ENCODE data around the gene POLH. TPM values are rescaled to one million over a fixed set of nuclear protein-coding genes. Genes with fewer than 3 reads are reported as not detected.
A peak's percentile ranks its signal among the peaks of the same experiment; 100 is the strongest.
"Not testable (repeated sequence)": the region's sequence is repeated elsewhere in the genome, so short reads cannot be mapped to it uniquely, and the experiment has no call there.

Gene POLH
- total RNA-seq, 2 donors from 2014 or later, result 34.8 to 37.3 TPM

DNA sequence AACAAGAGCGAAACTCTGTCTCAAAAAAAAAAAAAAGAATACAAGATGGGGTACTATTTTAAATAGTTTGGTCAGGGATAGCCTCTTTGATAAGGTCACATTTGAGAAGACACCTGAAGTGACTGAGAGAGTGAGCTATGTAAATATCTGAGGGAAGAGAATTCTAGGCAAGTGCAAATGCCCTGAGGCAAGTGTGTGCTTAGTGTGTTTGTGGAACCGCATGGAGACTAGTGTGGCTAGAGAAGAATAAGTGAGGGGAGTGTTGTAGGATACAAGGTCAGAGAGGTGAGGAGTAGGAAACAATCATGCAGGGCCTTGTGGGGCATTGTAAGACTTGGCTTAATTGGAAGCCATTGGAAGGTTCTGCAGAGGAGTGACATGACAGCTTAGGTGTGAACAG lies 72.3 kb downstream of the POLH start:
- Mint-ChIP-seq H3K36me3 (ENCODE audit: insufficient read depth in 2 of 2) (no peaks in the 10 kb centered on the region), H3K9me3 (no peaks in the 10 kb centered on the region), H3K27me3 (ENCODE audit: low read depth) (no peaks in the 10 kb centered on the region), H3K27ac (no peak overlapping the region), H3K4me1 (ENCODE audit: low read depth) (peaks cover 12% of the 10 kb centered on the region), H3K4me3 (no peak overlapping the region)
- no peak for ATAC-seq (replicated peaks in 1 of 2)
- DNase-seq, result no peak

DNA sequence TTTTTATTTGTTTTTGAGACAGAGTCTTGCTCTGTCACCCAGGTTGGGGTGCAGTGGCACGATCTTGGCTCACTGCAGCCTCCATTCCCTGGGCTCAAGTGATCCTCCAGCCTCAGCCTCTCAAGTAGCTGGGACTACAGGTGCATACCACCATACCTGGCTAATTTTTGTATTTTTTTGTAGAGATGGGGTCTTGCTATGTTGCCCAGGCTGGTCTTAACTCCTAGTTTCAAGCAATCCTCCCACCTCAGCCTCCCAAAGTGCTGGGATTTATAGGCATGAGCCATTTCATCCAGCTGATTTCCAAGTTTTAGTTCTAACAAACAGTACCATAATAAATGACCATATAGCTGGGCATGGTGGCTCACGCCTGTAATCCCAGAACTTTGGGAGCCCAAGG lies 76.8 kb downstream of the POLH start:
- H3K4me3 Mint-ChIP-seq; H3K27ac Mint-ChIP-seq; DNase-seq; H3K9me3 Mint-ChIP-seq; H3K27me3 Mint-ChIP-seq (ENCODE audit: low read depth); H3K4me1 Mint-ChIP-seq (ENCODE audit: low read depth); H3K36me3 Mint-ChIP-seq (ENCODE audit: insufficient read depth in 2 of 2); ATAC-seq (replicated peaks in 1 of 2): not testable (repeated sequence)

DNA sequence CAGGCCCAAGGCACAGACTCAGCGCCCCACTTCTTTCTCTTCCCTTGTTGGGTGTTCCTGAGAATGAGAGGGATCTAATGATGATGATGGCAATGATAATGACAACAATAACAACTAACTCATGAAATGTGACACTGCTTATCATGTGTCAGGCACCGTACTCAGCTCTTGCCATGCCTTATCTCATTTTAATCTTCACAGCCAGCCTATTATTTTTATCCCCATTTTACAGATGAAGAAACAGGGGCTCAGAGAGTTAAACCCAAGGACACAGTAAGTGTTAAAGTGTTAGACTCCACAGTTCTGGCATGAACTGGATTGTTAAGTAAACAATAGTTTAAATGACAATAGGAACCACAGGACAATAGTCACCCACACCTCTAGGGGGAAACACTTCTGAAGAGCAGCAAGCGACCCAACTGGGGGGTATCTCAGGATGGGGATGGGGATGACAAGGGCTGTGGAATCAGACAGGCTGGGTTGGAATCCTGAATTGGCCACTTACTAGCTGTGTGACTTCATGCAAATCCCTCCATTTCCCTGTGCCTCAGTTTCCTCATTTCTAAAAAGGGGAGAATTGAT lies 81.3 kb downstream of the POLH start:
- DNase-seq, result no peak
- peaks cover 0 to 3% of the 10 kb centered on the region in 2 donors for H3K36me3 Mint-ChIP-seq (ENCODE audit: insufficient read depth in 2 of 2)
- ATAC-seq (replicated peaks in 1 of 2), result no peak
- peaks cover 0 to 3% of the 10 kb centered on the region in 2 donors for H3K9me3 Mint-ChIP-seq
- no peak overlapping the region for H3K4me3 Mint-ChIP-seq
- H3K27ac Mint-ChIP-seq, result no peak overlapping the region
- no peaks in the 10 kb centered on the region for H3K4me1 Mint-ChIP-seq (ENCODE audit: low read depth)
- H3K27me3 Mint-ChIP-seq (ENCODE audit: low read depth), result peaks cover 6% of the 10 kb centered on the region

DNA sequence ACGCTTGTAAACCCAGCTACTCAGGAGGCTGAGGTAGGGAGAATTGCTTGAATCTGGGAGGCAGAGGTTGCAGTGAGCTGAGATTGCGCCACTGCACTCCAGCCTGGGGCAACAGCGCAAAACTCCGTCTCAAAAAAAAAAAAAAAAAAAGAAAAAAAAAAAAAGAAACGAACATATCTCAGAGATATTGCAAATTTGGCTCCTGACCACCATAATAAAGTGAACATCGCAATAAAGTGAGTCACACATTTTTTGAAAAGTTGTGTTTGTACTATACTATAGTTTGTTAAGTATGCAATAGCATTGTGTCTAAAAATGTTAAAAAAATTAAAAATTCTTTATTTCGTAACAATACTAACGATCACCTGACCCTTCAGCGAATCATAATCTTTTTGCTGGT lies 82.2 kb downstream of the POLH start:
- no peak overlapping the region for H3K27ac Mint-ChIP-seq
- peaks cover 6% of the 10 kb centered on the region for H3K27me3 Mint-ChIP-seq (ENCODE audit: low read depth)
- no peak overlapping the region for H3K4me3 Mint-ChIP-seq
- DNase-seq (no peak), ATAC-seq (replicated peaks in 1 of 2) (no peak)
- H3K36me3 Mint-ChIP-seq (ENCODE audit: insufficient read depth in 2 of 2), result peaks cover 0 to 3% of the 10 kb centered on the region in 2 donors
- peaks cover 0 to 3% of the 10 kb centered on the region in 2 donors for H3K9me3 Mint-ChIP-seq
- no peaks in the 10 kb centered on the region for H3K4me1 Mint-ChIP-seq (ENCODE audit: low read depth)

DNA sequence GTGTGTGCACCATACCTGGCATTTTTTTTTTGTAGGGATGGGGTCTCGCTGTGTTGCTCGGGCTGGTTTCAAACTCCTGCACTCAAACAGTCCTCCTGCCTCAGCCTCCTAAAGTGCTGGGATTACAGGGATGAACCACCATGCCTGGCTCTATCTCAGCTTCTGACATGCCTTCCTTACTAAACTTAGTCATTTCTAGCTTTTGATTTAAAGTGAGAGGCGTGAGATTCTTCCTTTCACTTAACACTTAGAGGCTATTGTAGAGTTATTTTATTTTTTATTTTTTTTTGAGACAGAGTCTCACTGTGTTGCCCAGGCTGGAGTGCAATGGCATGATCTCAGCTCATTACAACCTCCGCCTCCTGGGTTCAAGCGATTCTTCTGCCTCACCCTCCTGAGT lies 87.0 kb downstream of the POLH start:
- not testable (repeated sequence) for H3K36me3 Mint-ChIP-seq (ENCODE audit: insufficient read depth in 2 of 2); H3K27ac Mint-ChIP-seq; H3K4me3 Mint-ChIP-seq; H3K9me3 Mint-ChIP-seq; DNase-seq; H3K27me3 Mint-ChIP-seq (ENCODE audit: low read depth)
- peaks cover 13% of the 10 kb centered on the region for H3K4me1 Mint-ChIP-seq (ENCODE audit: low read depth)
- peak; percentile 16 to 32 for ATAC-seq (replicated peaks in 1 of 2)

Other genes with a start within 250 kb of the POLH start
- gene ZNF318, start 206.5 kb upstream of the POLH start, total RNA-seq, result 10 to 100 TPM; 14.4 to 14.5 TPM
- gene ABCC10, start 148.6 kb upstream of the POLH start, total RNA-seq, result 10 to 100 TPM; 32.8 to 36.4 TPM
- gene DLK2, start 120.6 kb upstream of the POLH start, total RNA-seq, result 1 to 10 TPM; 1.6 to 2.6 TPM
- 10 to 100 TPM; 68.6 to 77.2 TPM for gene TJAP1, start 98.6 kb upstream of the POLH start, total RNA-seq
- gene LRRC73, start 65.8 kb upstream of the POLH start, total RNA-seq, result under 1 TPM; 0.32 to 0.43 TPM
- 10 to 100 TPM; 63.9 to 64.4 TPM for gene YIPF3, start 59.3 kb upstream of the POLH start, total RNA-seq
- 10 to 100 TPM; 39.1 to 42.4 TPM for gene POLR1C, start 59.1 kb upstream of the POLH start, total RNA-seq
- gene XPO5, start 147 bp upstream of the POLH start, total RNA-seq, result 100 to 1,000 TPM; 104 to 150 TPM
- 100 to 1,000 TPM in 1 of 2 donors, 10 to 100 TPM in 1; 99.0 to 137 TPM for gene GTPBP2, start 53.1 kb downstream of the POLH start, total RNA-seq
- gene MAD2L1BP, start 59.7 kb downstream of the POLH start, total RNA-seq, result 10 to 100 TPM; 40.4 to 41.3 TPM
- gene RSPH9, start 68.9 kb downstream of the POLH start, total RNA-seq, result under 1 TPM in 1 of 2 donors, not detected in 1; 0.12 TPM
- 10 to 100 TPM; 60.1 to 69.7 TPM for gene MRPS18A, start 111.6 kb downstream of the POLH start, total RNA-seq
- 10 to 100 TPM; 65.2 to 67.1 TPM for gene VEGFA, start 194.0 kb downstream of the POLH start, total RNA-seq